Stimulated activated CD4-positive, alpha-beta T cell treated with anti-CD3 and anti-CD28 coated beads, Interleukin-4, amount 100 ng/mL, for 24 hours (primary cell): Measurements from ENCODE around the gene ORM2.
"Not testable (repeated sequence)": the region's sequence is repeated elsewhere in the genome, so short reads cannot be mapped to it uniquely, and the experiment has no call there.

Experiments
- DNase-seq: peaks from one replicate; pipeline ENCODE4 v3.0.0-alpha.2; 2020

ORM2 gene

DNA sequence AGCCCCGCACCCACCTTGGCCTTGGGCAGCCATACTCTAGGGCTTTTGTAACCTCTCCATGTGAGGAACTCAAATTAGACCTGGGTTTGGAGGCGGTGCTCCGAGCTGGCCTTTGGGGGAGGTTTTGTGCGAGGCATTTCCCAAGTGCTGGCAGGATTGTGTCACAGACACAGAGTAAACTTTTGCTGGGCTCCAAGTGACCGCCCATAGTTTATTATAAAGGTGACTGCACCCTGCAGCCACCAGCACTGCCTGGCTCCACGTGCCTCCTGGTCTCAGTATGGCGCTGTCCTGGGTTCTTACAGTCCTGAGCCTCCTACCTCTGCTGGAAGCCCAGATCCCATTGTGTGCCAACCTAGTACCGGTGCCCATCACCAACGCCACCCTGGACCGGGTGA lies at the start of gene ORM2:
TSS of gene ORM2 (plus strand) at position 245 of the 398 bp plus-strand sequence. CDS start at position 281, 36 bp downstream.
- DNase-seq = not testable (repeated sequence)

- no peak for DNase-seq
These were observed 48.8 kb upstream of the ORM2 start for GRCh38 chr9:114280636-114281472.

DNA sequence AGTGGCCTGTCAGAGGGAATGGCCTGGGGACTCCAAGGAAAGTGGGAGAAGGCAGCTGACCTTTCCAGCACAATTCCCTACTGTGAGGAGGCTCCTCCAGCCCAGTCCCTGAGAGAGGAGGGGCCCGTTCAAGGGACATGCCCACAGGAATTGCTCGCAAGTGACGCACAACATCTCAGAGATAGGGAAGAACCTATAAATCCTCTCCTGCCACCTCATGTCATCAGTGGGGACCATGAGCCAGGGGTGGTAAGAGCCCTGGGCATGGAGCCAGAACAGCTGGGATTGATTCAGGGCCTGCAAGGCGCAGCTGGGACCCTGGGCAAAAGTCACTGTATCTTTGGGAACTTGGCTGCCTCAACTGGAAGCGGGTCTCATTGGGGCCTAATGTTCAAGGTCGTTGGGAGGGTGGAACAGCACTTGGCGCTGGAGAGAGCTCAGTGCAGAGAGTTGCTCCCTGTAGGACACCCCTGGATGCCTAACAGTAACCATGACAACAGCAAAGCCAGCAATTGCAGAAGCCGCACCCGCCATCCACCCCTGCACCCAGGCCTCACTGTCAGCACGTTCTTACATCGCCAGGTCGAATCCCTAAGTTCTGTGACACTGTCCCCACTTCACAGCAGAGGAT lies 48.1 kb upstream of the ORM2 start:
- no peak for DNase-seq

- DNase-seq = no peak
These were observed 47.6 kb upstream of the ORM2 start for GRCh38 chr9:114282104-114282485.

- no peak for DNase-seq
These were observed 47.2 kb upstream of the ORM2 start for GRCh38 chr9:114282507-114282906.

GRCh38 chr9:114282926-114283325 lies 46.7 kb upstream of the ORM2 start:
- DNase-seq = no peak

- no peak for DNase-seq
These were observed 46.0 kb upstream of the ORM2 start for GRCh38 chr9:114283551-114284111.

DNA sequence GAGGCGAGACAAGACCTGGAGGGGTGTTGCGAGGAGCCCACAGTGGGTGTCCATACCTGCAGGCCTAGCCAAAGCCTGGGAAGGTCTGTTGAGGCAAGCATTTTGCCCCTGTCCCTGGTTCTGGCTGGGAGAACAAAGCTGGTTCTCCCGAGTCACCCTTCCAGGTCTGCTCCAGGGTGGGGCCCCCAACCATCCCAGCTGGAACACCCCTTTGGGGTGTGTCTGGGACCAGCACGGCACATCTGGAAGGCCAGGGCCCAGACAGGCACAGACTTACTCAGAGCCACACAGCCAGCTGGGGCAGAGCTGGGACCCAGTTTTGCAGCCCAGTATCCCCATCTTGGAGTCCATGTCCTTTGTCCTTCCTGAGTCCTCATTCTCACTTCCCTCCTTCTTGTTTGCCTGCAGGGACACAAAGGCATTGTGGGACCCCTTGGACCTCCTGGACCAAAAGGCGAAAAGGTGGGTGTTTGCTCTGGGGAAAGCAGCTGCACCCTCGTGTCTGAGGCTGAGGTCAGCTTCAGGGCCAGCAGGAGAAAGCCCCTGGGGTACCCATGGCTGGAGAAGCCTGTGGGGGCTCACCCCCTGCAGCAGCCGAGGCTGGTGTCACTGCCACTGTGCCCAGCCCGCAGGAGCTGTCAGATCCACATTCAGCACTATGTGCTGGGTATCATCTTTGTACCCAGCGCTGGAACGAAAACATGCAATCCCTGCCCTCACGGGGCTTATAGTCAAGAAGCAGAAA lies 45.2 kb upstream of the ORM2 start:
- no peak for DNase-seq

DNA sequence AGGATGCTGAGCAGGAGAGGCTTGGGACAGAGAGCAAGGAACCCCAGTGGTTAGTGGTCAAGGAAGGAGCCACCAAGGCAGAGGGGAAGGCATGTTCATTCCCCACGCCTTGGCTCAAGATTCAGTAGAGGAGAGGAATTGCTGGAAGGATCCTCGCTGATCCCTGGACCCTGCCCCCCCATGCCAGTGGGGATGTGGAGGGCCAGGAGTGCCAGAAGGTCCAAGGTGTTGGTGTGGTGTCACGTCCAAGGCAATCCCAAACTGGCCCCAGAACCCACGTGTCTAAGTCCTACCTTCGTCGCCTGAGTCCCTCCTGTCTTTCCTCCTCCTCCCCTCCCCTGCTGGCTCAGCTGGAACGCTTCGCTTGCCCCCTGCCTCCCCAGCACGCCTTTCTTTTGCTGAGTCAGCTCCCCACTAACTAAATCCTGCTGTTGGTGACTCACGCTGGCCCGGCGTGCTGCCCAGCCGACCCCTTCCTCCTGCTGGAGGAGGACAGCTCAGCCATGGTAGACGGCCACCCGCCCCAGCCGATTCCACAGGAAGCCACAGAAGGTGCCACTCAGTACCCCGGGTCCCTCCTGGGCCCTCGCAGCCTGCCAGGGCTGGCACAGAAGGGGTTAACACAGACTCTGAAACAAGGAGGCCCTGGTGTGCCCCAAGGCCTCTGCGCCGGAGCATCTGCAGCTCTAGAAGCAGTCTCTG lies 44.4 kb upstream of the ORM2 start:
- no peak for DNase-seq

GRCh38 chr9:114286146-114286679 lies 43.5 kb upstream of the ORM2 start:
- no peak for DNase-seq

- no peak for DNase-seq
These were observed 42.5 kb upstream of the ORM2 start for GRCh38 chr9:114287001-114287762.

DNA sequence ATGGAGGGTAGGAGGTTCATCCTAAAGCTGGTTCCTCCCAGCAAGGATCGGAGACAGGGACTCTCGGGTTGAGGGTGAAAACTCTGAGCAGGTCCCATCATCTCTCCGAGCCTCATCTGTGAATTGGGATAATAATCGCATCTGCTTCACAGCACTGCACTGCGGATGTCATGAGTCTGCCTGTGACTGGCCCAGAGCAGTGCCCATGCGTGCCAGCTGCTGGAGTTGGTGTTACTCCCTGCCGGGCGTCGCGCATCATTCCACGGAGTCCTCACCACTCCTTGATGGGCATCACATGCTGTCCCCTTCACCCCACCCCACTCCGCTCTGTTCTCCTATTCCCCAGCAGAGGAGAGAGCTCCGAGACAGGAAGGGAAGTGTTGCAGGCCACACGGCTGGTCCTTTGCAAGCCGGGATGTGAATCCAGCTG lies 41.9 kb upstream of the ORM2 start:
- DNase-seq = no peak

- no peak for DNase-seq
These were observed 41.2 kb upstream of the ORM2 start for GRCh38 chr9:114288193-114289091.

- DNase-seq = no peak
These were observed 40.6 kb upstream of the ORM2 start for GRCh38 chr9:114289106-114289505.

- no peak for DNase-seq
These were observed 39.8 kb upstream of the ORM2 start for GRCh38 chr9:114289571-114290481.

DNA sequence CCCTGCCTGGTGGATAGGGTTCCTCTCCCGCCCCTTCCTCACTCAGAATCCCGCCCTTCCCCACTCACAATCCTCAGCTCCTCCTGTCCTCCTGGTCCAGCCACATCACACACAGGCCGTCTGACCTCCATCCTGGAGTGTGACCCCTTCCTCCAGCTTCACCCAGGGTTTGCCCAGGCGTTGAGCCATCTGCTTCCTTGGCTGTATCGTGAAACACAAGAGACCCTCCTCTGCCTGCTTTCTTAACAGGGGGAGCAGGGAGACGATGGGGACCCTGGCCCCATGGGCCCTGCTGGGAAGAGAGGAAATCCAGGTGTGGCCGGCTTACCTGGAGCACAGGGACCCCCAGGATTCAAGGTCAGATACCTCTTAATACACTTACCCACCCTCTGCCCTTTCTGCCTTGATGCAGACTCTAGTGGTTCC lies 39.1 kb upstream of the ORM2 start:
- DNase-seq = no peak

GRCh38 chr9:114291064-114291474 lies 38.6 kb upstream of the ORM2 start:
- peak; percentile 72 for DNase-seq

DNA sequence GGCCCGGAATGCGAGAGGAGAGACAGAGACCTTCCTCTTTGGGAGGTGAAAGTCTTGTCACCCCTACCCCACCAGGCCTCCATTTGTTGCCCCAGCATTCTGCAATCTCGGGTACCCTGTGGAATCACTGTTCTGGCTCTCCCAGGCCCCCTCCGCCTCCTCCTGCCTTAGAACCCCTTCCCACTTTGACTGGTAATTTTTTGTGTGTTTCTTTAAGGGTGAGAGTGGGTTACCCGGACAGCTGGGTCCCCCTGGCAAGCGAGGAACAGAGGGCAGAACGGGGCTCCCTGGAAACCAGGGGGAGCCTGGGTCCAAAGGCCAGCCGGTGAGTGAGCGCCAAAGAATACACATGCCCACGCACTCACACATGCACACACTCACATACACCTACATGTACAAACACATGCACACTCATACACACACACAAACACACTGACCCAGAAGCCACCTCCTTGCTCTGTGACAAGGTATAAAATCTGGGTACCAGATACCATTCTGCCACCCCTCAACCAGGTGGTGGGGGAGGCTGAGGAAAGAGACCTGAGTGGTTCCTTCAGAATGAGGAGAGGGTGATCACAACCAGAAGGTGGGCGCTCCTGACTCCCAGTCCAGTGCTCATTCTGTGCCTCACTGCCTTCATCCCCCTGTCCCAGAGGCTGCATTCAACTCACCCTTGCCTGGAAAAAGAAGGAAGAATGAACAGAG lies 37.6 kb upstream of the ORM2 start:
- DNase-seq = no peak

DNA sequence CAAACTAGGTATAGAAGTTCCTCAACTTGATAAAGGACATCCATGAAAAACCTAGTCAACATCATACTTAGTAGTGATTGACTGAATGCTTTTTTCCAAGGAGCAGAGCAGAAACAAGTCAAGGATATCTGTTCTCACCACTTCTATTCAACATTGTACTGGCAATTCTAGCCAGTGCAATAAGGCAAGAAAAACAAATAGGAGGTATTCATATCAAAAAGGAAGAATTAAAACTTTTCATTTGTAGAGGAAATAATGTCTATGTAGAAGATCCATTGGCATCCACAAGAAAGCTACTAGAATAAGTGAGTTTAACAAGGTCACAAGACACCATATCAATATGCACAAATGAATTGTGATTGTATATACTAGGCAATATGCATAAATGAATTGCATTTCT lies 35.0 kb upstream of the ORM2 start:
- DNase-seq = no peak
